Measurements from ENCODE around the gene SNRNP35. TPM values are rescaled to one million over a fixed set of nuclear protein-coding genes. Genes with fewer than 3 reads are reported as not detected.
"Not testable (repeated sequence)": the region's sequence is repeated elsewhere in the genome, so short reads cannot be mapped to it uniquely, and the experiment has no call there.

The SNRNP35 gene, protein sequence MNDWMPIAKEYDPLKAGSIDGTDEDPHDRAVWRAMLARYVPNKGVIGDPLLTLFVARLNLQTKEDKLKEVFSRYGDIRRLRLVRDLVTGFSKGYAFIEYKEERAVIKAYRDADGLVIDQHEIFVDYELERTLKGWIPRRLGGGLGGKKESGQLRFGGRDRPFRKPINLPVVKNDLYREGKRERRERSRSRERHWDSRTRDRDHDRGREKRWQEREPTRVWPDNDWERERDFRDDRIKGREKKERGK
- total RNA-seq (10 to 100 TPM; 13.7 to 18.4 (median 15.8) TPM), polyA plus RNA-seq (10 to 100 TPM; 24.7 to 39.9 TPM)
- long read RNA-seq, donor 1, transcript SNRNP35-203 (2 exons, 1,975 nt) = major isoform, 20 of 39 reads
- long read RNA-seq, donor 1, transcript SNRNP35-204 (2 exons, 2,161 nt) = minor isoform, 7 of 39 reads
- long read RNA-seq, donor 1, partial matches to known transcripts = 0 of 39 reads
- long read RNA-seq, donor 1, other reads (novel, unspliced or antisense) = 11 of 39 reads
- long read RNA-seq, donor 2, transcript SNRNP35-203 (2 exons, 1,975 nt) = major isoform, 16 of 17 reads
- long read RNA-seq, donor 2, partial matches to known transcripts = 0 of 17 reads
- long read RNA-seq, donor 2, other reads (novel, unspliced or antisense) = 0 of 17 reads
- long read RNA-seq, donor 3, transcript SNRNP35-203 (2 exons, 1,975 nt) = major isoform, 9 of 19 reads
- long read RNA-seq, donor 3, partial matches to known transcripts = 0 of 19 reads
- long read RNA-seq, donor 3, other reads (novel, unspliced or antisense) = 6 of 19 reads

DNA sequence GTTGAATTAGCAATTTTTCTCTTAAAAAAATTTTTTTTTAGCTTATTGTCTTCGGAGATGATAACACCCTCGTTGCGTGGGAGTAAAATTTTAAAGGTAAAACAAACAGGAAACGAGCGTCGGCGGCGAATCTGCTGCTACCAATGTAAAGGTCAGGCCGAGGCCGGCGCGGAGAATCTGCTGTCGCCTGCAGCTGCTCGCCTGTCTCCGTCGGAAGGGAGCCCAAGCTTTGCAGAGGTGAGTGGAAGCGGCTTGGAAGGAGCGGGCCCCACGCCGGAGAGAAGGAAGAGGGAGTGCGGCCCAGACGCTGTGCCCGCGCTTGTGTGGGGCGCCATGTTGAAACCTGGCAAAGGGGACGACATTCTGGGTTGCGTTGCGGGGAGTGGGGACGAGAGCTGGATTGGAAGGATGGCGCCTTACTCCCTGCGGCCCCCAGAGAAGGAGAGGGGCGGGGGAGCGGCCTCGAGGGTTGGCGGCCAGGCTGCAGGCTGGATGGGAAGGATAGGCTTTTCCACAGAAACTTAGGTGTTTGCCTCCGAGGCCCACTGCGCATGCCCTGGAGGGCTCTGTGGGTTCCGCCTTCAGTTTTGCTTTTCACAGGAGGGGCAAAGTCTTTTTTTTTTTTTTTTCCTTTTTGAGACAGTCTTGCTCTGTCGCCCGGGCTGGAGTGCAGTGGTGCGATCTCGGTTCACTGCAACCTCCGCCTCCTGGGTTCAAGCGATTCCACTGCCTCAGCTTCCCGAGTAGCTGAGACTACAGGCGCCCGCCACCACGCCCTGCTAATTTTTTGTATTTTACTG is at the start of gene SNRNP35:
SNRNP35 (plus strand) TSS at position 160 of the 800 bp plus-strand sequence. CDS start 7,402 bp downstream, outside the sequence.
- H3K4me1 ChIP-seq (ENCODE audit: insufficient read depth) = peaks cover 4% of the 10 kb centered on the region
- H3K27ac ChIP-seq = peak within 1 kb of the TSS; percentile 98 to 99
- no peaks in the 10 kb centered on the region for H3K9me3 ChIP-seq
- WGBS, 3 donors = 0 to 1% (median 1%) methylated on average over 48 of the region's 48 CpGs
- DNase-seq = peak; percentile 77 to 87 (median 79)
- no peaks in the 10 kb centered on the region for H3K36me3 ChIP-seq
- no peaks in the 10 kb centered on the region for H3K27me3 ChIP-seq
- intact Hi-C loops (cut with DNase I) = no loop called here
- TF ChIP-seq EP300 (IDR thresholded peaks at IDR 0.05) (no peak), POLR2A (IDR thresholded peaks at IDR 0.05) (peak; percentile 40)
- TF ChIP-seq, protein P1, sequence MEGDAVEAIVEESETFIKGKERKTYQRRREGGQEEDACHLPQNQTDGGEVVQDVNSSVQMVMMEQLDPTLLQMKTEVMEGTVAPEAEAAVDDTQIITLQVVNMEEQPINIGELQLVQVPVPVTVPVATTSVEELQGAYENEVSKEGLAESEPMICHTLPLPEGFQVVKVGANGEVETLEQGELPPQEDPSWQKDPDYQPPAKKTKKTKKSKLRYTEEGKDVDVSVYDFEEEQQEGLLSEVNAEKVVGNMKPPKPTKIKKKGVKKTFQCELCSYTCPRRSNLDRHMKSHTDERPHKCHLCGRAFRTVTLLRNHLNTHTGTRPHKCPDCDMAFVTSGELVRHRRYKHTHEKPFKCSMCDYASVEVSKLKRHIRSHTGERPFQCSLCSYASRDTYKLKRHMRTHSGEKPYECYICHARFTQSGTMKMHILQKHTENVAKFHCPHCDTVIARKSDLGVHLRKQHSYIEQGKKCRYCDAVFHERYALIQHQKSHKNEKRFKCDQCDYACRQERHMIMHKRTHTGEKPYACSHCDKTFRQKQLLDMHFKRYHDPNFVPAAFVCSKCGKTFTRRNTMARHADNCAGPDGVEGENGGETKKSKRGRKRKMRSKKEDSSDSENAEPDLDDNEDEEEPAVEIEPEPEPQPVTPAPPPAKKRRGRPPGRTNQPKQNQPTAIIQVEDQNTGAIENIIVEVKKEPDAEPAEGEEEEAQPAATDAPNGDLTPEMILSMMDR (IDR thresholded peaks at IDR 0.05) = peak in 1 of 3 donors; percentile 6
- peak within 1 kb of the TSS; percentile 70 for H3K4me3 ChIP-seq

DNA sequence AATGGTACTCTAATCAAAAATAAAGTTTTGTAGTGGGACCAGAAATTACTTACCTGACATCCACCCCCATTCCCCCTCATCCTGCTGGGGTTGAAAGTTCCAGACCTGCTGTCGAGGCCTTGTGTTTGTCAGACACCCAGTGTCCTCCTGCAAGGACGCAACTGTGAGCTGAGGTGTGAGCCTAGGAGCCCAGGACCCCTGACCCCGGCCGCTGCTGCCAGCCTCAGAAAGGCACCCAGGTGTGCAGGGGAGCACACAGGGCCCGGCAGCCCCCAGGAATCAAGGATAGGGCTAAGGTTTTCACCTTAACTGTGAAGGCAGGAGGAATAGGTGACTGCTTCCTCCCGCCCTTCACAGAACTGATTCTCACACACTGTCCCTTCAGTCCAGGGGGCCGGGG is 49.3 kb upstream of the SNRNP35 start:
- H3K4me1 ChIP-seq (ENCODE audit: insufficient read depth); H3K36me3 ChIP-seq; H3K4me3 ChIP-seq; H3K27me3 ChIP-seq; intact Hi-C loops (cut with DNase I); H3K9me3 ChIP-seq; DNase-seq; H3K27ac ChIP-seq: not testable (repeated sequence)
- WGBS, 3 donors = 82 to 96% (median 91%) methylated on average over 6 to 7 of the region's 7 CpGs

- H3K27me3 ChIP-seq; intact Hi-C loops (cut with DNase I); H3K36me3 ChIP-seq; H3K4me3 ChIP-seq; DNase-seq; H3K27ac ChIP-seq; H3K4me1 ChIP-seq (ENCODE audit: insufficient read depth); H3K9me3 ChIP-seq: not testable (repeated sequence)
- 85 to 87% (median 87%) methylated on average over 11 of the region's 11 CpGs for WGBS, 3 donors
These were observed 48.5 kb upstream of the SNRNP35 start for GRCh38 chr12:123409284-123410040.

DNA sequence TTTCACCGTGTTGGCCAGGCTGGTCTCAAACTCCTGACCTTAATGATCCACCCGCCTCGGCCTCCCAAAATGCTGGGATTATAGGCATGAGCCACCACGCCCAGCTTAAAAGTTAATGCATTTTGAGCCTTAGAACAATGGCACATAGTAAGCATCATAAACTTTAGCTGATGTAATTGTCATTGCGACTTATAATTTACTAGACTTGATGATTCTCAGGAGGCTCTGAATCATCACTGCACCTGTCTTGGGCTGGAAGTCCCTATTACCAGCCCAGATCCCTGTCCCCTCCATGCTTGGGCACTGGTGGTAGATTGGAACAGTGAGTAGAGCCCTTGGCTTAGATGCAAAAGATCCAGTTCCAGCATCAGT is 47.9 kb upstream of the SNRNP35 start:
- no peak overlapping the region for H3K27ac ChIP-seq
- 85 to 94% (median 90%) methylated on average over 5 of the region's 5 CpGs for WGBS, 3 donors
- intact Hi-C loops (cut with DNase I) = no loop called here
- H3K36me3 ChIP-seq = peaks cover 2% of the 10 kb centered on the region
- TF ChIP-seq, protein P1 (IDR thresholded peaks at IDR 0.05) = no peak
- no peak for TF ChIP-seq POLR2A (IDR thresholded peaks at IDR 0.05)
- TF ChIP-seq EP300 (IDR thresholded peaks at IDR 0.05) = no peak
- H3K4me3 ChIP-seq = no peak overlapping the region
- no peak for DNase-seq
- H3K27me3 ChIP-seq = no peaks in the 10 kb centered on the region
- no peaks in the 10 kb centered on the region for H3K4me1 ChIP-seq (ENCODE audit: insufficient read depth)
- no peaks in the 10 kb centered on the region for H3K9me3 ChIP-seq

DNA sequence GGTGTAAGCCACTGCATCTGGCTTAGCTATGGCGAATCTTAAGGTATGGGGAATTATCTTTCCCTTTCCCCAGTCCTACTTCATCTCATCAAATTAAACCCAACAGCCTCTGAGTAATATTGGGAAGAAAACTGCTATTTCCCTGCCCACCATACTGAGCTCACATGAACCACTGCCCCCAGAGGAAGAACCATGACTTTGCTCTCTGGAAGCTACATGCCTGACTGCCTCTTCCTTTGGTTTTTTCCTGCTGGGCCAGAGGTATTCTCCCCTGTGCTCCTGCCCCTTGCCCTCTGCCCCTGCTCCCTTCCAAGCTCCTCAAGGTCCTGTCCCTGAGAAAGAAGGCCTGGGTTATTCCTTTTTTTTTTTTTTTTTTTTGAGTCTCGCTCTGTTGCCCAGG is 36.6 kb upstream of the SNRNP35 start:
- no peak for TF ChIP-seq POLR2A (IDR thresholded peaks at IDR 0.05)
- TF ChIP-seq EP300 (IDR thresholded peaks at IDR 0.05) = no peak
- TF ChIP-seq, protein P1 (IDR thresholded peaks at IDR 0.05) = no peak
- Histone ChIP-seq H3K9me3 (no peaks in the 10 kb centered on the region), H3K27me3 (no peaks in the 10 kb centered on the region), H3K36me3 (no peaks in the 10 kb centered on the region), H3K4me3 (no peak overlapping the region), H3K4me1 (ENCODE audit: insufficient read depth) (no peaks in the 10 kb centered on the region), H3K27ac (no peak overlapping the region)
- WGBS, 3 donors = 95 to 97% (median 96%) methylated on average over 2 of the region's 2 CpGs
- no peak for DNase-seq
- intact Hi-C loops (cut with DNase I) = no loop called here

All from ovary (tissue), 10 donors.